ENCODE measurements around the gene DIAPH2. TPM values are rescaled to one million over a fixed set of nuclear protein-coding genes. Genes with fewer than 3 reads are reported as not detected.

Gene DIAPH2
- total and polyA plus RNA-seq, 2 donors (not counting 1 experiment from before 2014, with no cell fraction given) = 4.2 to 32.4 TPM

GRCh38 chrX:97027384-97027922, 342.8 kb downstream of the DIAPH2 start:
- intact Hi-C loops (cut with micrococcal nuclease) = no loop called here
- H2AFZ ChIP-seq (ENCODE audit: insufficient read depth, low read depth, low read length, poor library complexity, severe bottlenecking) = no peak overlapping the region
- no peaks in the 10 kb centered on the region for H3K36me3 ChIP-seq (replicated peaks in 1 of 2; ENCODE audit: control extremely low read depth in 1 of 2, control insufficient read depth in 1 of 2, extremely low read depth in 1 of 2, insufficient read depth in 2 of 2, low read length in 1 of 2)
- no CpG with 5 or more reads among the region's 6 CpGs for WGBS (ENCODE audit: insufficient coverage)
- H4K20me1 ChIP-seq (ENCODE audit: control insufficient read depth, insufficient read depth, low read length, poor library complexity, severe bottlenecking) = no peaks in the 10 kb centered on the region
- H3K79me2 ChIP-seq (ENCODE audit: control insufficient read depth, insufficient read depth, low read length) = no peaks in the 10 kb centered on the region
- Mint-ChIP-seq H3K9me3 (ENCODE audit: insufficient read depth) (no peaks in the 10 kb centered on the region), H3K27me3 (no peaks in the 10 kb centered on the region), H3K4me1 (no peaks in the 10 kb centered on the region), H3K27ac (no peak overlapping the region), H3K4me3 (no peak overlapping the region)
- TF ChIP-seq EZH2 (IDR thresholded peaks at IDR 0.05; ENCODE audit: borderline replicate concordance, insufficient read depth, low read depth, low read length, poor library complexity, severe bottlenecking) (no peak), CTCF (IDR thresholded peaks at IDR 0.05) (no peak)
- POLR2A ChIA-PET = no interaction called here
- CTCF ChIA-PET = no interaction called here
- ATAC-seq (ENCODE audit: low read depth) = no peak
- H3K4me3 ChIP-seq (ENCODE audit: control extremely low read depth in 1 of 5, extremely low read depth in 1 of 5, insufficient read depth in 1 of 5, low read depth in 2 of 5, low read length in 4 of 5) = no peak overlapping the region
- no peak overlapping the region for H3K27ac ChIP-seq (ENCODE audit: low read length in 2 of 2)
- DNase-seq = no peak
- no peaks in the 10 kb centered on the region for H3K27me3 ChIP-seq (replicated peaks in 1 of 4; ENCODE audit: control extremely low read depth in 1 of 4, control insufficient read depth in 3 of 4, insufficient read depth in 4 of 4, low read length in 3 of 4)
- H3K9me3 ChIP-seq (ENCODE audit: control extremely low read depth in 1 of 3, control insufficient read depth in 2 of 3, insufficient read depth in 1 of 3, low read length in 2 of 3) = no peaks in the 10 kb centered on the region
- H3K9ac ChIP-seq (ENCODE audit: low read length) = no peak overlapping the region
- no peak overlapping the region for H3K4me2 ChIP-seq (replicated peaks; ENCODE audit: low read depth, low read length, poor library complexity, severe bottlenecking)
- H3K4me1 ChIP-seq (ENCODE audit: control insufficient read depth in 2 of 2, insufficient read depth in 2 of 2, low read length in 2 of 2) = no peaks in the 10 kb centered on the region

- Histone ChIP-seq H2AFZ (ENCODE audit: insufficient read depth, low read depth, low read length, poor library complexity, severe bottlenecking) (no peak overlapping the region), H3K27ac (ENCODE audit: low read length in 2 of 2) (no peak overlapping the region), H3K36me3 (replicated peaks in 1 of 2; ENCODE audit: control extremely low read depth in 1 of 2, control insufficient read depth in 1 of 2, extremely low read depth in 1 of 2, insufficient read depth in 2 of 2, low read length in 1 of 2) (no peaks in the 10 kb centered on the region), H3K4me3 (ENCODE audit: control extremely low read depth in 1 of 5, extremely low read depth in 1 of 5, insufficient read depth in 1 of 5, low read depth in 2 of 5, low read length in 4 of 5) (no peak overlapping the region), H3K4me1 (ENCODE audit: control insufficient read depth in 2 of 2, insufficient read depth in 2 of 2, low read length in 2 of 2) (no peaks in the 10 kb centered on the region), H4K20me1 (ENCODE audit: control insufficient read depth, insufficient read depth, low read length, poor library complexity, severe bottlenecking) (no peaks in the 10 kb centered on the region), H3K9me3 (ENCODE audit: control extremely low read depth in 1 of 3, control insufficient read depth in 2 of 3, insufficient read depth in 1 of 3, low read length in 2 of 3) (no peaks in the 10 kb centered on the region), H3K27me3 (replicated peaks in 1 of 4; ENCODE audit: control extremely low read depth in 1 of 4, control insufficient read depth in 3 of 4, insufficient read depth in 4 of 4, low read length in 3 of 4) (no peaks in the 10 kb centered on the region), H3K79me2 (ENCODE audit: control insufficient read depth, insufficient read depth, low read length) (no peaks in the 10 kb centered on the region), H3K9ac (ENCODE audit: low read length) (no peak overlapping the region), H3K4me2 (replicated peaks; ENCODE audit: low read depth, low read length, poor library complexity, severe bottlenecking) (no peak overlapping the region)
- TF ChIP-seq CTCF (IDR thresholded peaks at IDR 0.05) (no peak), EZH2 (IDR thresholded peaks at IDR 0.05; ENCODE audit: borderline replicate concordance, insufficient read depth, low read depth, low read length, poor library complexity, severe bottlenecking) (no peak)
- no CpG with 5 or more reads among the region's 2 CpGs for WGBS (ENCODE audit: insufficient coverage)
- Mint-ChIP-seq H3K4me1 (no peaks in the 10 kb centered on the region), H3K27ac (no peak overlapping the region), H3K27me3 (no peaks in the 10 kb centered on the region), H3K9me3 (ENCODE audit: insufficient read depth) (no peaks in the 10 kb centered on the region), H3K4me3 (no peak overlapping the region)
- ChIA-PET CTCF (no interaction called here), POLR2A (no interaction called here)
- ATAC-seq (ENCODE audit: low read depth) (no peak), DNase-seq (no peak)
- intact Hi-C loops (cut with micrococcal nuclease) = no loop called here
Measured at GRCh38 chrX:97030463-97030862, 345.8 kb downstream of the DIAPH2 start.

Measured in B cell (primary cell).